Measurements from ENCODE around the gene TMEM203. TPM values are rescaled to one million over a fixed set of nuclear protein-coding genes. Genes with fewer than 3 reads are reported as not detected.

TMEM203 gene
- polyA plus RNA-seq, 1 donor (not counting 4 experiments of a cell fraction or from before 2014, with no cell fraction given) = 29.2 TPM

DNA sequence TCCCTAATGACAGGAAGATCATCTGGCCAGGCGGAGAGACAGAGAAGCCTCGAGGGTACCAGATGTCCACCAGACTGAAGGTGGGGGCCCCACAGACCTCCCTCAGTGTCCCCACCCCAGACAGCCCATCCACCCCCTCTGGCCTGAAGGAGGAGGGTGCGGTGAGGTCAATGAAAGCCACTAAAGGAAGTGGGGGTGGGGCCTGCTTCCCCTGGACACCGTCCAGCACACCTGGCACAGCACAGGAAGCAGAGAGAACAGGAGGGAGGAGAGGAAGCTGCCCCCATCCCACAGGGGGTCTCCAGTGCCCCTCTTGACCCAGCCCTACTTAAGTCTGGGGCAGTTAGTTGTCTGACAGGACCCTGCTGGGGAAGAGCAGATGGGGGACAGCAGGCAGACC is 46.8 kb downstream of the TMEM203 start:
- H3K79me2 ChIP-seq (ENCODE audit: control insufficient read depth, insufficient read depth, low read length) = no peaks in the 10 kb centered on the region
- no peaks in the 10 kb centered on the region for H4K20me1 ChIP-seq (ENCODE audit: control insufficient read depth, extremely low read depth, insufficient read depth, low read length)
- H2AFZ ChIP-seq (ENCODE audit: control insufficient read depth, low read length) = no peak overlapping the region
- DNase-seq (ENCODE audit: low read depth, low spot score) = no peak
- no peaks in the 10 kb centered on the region for H3K36me3 ChIP-seq (ENCODE audit: control insufficient read depth in 2 of 2, extremely low read depth in 1 of 2, insufficient read depth in 2 of 2, low read length in 2 of 2)
- H3K9ac ChIP-seq (ENCODE audit: control insufficient read depth, extremely low read depth, insufficient read depth, low read length) = no peak overlapping the region
- no peak overlapping the region for H3K4me2 ChIP-seq (ENCODE audit: control insufficient read depth, extremely low read depth, insufficient read depth, low read depth, low read length)
- no peak for FAIRE-seq
- TF ChIP-seq EZH2 (IDR thresholded peaks at IDR 0.05; ENCODE audit: low read length) = no peak
- TF ChIP-seq, protein P1, sequence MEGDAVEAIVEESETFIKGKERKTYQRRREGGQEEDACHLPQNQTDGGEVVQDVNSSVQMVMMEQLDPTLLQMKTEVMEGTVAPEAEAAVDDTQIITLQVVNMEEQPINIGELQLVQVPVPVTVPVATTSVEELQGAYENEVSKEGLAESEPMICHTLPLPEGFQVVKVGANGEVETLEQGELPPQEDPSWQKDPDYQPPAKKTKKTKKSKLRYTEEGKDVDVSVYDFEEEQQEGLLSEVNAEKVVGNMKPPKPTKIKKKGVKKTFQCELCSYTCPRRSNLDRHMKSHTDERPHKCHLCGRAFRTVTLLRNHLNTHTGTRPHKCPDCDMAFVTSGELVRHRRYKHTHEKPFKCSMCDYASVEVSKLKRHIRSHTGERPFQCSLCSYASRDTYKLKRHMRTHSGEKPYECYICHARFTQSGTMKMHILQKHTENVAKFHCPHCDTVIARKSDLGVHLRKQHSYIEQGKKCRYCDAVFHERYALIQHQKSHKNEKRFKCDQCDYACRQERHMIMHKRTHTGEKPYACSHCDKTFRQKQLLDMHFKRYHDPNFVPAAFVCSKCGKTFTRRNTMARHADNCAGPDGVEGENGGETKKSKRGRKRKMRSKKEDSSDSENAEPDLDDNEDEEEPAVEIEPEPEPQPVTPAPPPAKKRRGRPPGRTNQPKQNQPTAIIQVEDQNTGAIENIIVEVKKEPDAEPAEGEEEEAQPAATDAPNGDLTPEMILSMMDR (optimal IDR thresholded peaks at IDR 0.05 in 1 of 3, IDR thresholded peaks at IDR 0.05 in 1 of 3, conservative IDR thresholded peaks at IDR 0.05 in 1 of 3; ENCODE audit: extremely low read depth in 1 of 3, insufficient read depth in 2 of 3, low read length in 3 of 3) = no peak
- no peak overlapping the region for H3K4me3 ChIP-seq (ENCODE audit: control insufficient read depth in 2 of 3, extremely low read depth in 1 of 3, insufficient read depth in 2 of 3, low read depth in 1 of 3, low read length in 3 of 3)
- H3K9me1 ChIP-seq (ENCODE audit: control insufficient read depth, extremely low read depth, insufficient read depth, low read length) = no peaks in the 10 kb centered on the region
- dilution Hi-C loops (cut with MboI; ENCODE audit: extremely low pct_ligation_motif_present, low sequenced_read_pairs) = no loop called here
- H3K27ac ChIP-seq (ENCODE audit: control insufficient read depth, insufficient read depth, low read length) = no peak overlapping the region
- H3K4me1 ChIP-seq (ENCODE audit: control insufficient read depth, extremely low read depth, insufficient read depth, low read length) = peaks cover 4% of the 10 kb centered on the region
- peaks cover 61% of the 10 kb centered on the region for H3K27me3 ChIP-seq (ENCODE audit: control insufficient read depth, extremely low read depth, insufficient read depth, low read length)
- no peaks in the 10 kb centered on the region for H3K9me3 ChIP-seq (ENCODE audit: control insufficient read depth, low read depth, low read length)

DNA sequence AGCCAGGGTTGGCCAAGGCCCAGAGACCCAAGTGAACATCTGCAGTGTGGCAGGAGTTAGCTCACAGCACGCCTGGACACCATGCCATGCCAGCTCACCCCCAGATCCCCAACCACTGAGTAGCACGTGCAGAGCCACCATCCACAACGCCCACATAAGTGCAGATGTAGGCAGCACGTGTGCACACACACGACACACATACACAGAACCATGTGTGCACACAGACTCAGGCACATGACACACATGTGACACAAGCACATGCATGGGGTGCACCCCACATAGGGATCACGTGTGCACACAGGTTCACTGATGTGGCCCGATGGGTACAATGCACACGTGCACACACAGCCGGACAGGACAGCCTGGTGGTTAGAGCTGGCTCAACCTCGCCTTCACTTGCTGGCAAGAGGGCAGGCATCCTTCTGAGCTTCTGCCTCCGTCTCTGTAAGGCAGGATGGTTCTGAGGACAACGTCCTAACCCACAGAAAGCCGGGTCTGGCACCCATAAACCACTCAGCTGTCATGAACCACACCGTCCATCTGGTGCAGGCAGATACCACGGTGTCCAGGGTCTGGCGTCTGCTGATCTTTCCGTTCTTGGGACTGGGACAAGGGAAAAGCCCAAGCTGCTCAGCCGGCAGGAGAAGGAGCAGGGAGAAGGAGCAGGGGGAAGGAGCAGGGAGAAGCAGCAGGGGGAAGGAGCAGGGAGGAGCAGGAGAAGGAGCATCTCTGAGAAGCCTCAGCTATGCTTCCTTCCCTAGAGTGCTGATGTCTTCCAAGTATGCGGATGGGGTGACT is 47.6 kb downstream of the TMEM203 start:
- H3K4me3 ChIP-seq (ENCODE audit: control insufficient read depth in 2 of 3, extremely low read depth in 1 of 3, insufficient read depth in 2 of 3, low read depth in 1 of 3, low read length in 3 of 3) = no peak overlapping the region
- H3K9ac ChIP-seq (ENCODE audit: control insufficient read depth, extremely low read depth, insufficient read depth, low read length) = no peak overlapping the region
- no peaks in the 10 kb centered on the region for H3K36me3 ChIP-seq (ENCODE audit: control insufficient read depth in 2 of 2, extremely low read depth in 1 of 2, insufficient read depth in 2 of 2, low read length in 2 of 2)
- H4K20me1 ChIP-seq (ENCODE audit: control insufficient read depth, extremely low read depth, insufficient read depth, low read length) = no peaks in the 10 kb centered on the region
- no peaks in the 10 kb centered on the region for H3K9me1 ChIP-seq (ENCODE audit: control insufficient read depth, extremely low read depth, insufficient read depth, low read length)
- FAIRE-seq = no peak
- peaks cover 61% of the 10 kb centered on the region for H3K27me3 ChIP-seq (ENCODE audit: control insufficient read depth, extremely low read depth, insufficient read depth, low read length)
- no peak for DNase-seq (ENCODE audit: low read depth, low spot score)
- TF ChIP-seq, protein P1 (optimal IDR thresholded peaks at IDR 0.05 in 1 of 3, IDR thresholded peaks at IDR 0.05 in 1 of 3, conservative IDR thresholded peaks at IDR 0.05 in 1 of 3; ENCODE audit: extremely low read depth in 1 of 3, insufficient read depth in 2 of 3, low read length in 3 of 3) = no peak
- TF ChIP-seq EZH2 (IDR thresholded peaks at IDR 0.05; ENCODE audit: low read length) = no peak
- no peak overlapping the region for H3K27ac ChIP-seq (ENCODE audit: control insufficient read depth, insufficient read depth, low read length)
- H3K4me1 ChIP-seq (ENCODE audit: control insufficient read depth, extremely low read depth, insufficient read depth, low read length) = peaks cover 4% of the 10 kb centered on the region
- dilution Hi-C loops (cut with MboI; ENCODE audit: extremely low pct_ligation_motif_present, low sequenced_read_pairs) = no loop called here
- H3K9me3 ChIP-seq (ENCODE audit: control insufficient read depth, low read depth, low read length) = no peaks in the 10 kb centered on the region
- H3K79me2 ChIP-seq (ENCODE audit: control insufficient read depth, insufficient read depth, low read length) = no peaks in the 10 kb centered on the region
- H2AFZ ChIP-seq (ENCODE audit: control insufficient read depth, low read length) = no peak overlapping the region
- no peak overlapping the region for H3K4me2 ChIP-seq (ENCODE audit: control insufficient read depth, extremely low read depth, insufficient read depth, low read depth, low read length)

Measured in keratinocyte (primary cell).